B cell (primary cell): ENCODE results near the gene CDNF. TPM values are rescaled to one million over a fixed set of nuclear protein-coding genes. Genes with fewer than 3 reads are reported as not detected.

ENCODE experiments used
- ATAC-seq: fragments of 200-7000 bp; cut with Tn5 transposase; one replicate; pipeline ENCODE4 v1.10.0; 2021; ENCODE audit warnings: low read depth, mild to moderate bottlenecking, moderate number of reproducible peaks, moderate library complexity
- CTCF ChIA-PET: fragments of 350-600 bp; sonication (Branson Sonifier 250); formaldehyde crosslinking; loops from one replicate; lab custom pipeline; 2021; ENCODE audit warnings: antibody characterized with exemption, inconsistent platforms; lab: Charles Lee
- POLR2A ChIA-PET: fragments of 350-600 bp; sonication (Branson Sonifier 250); formaldehyde crosslinking; loops from one replicate; lab custom pipeline; 2021; ENCODE audit warnings: antibody characterized with exemption; lab: Charles Lee
- DNase-seq: peaks from one replicate; pipeline ENCODE4 v3.0.0; 2013
- H2AFZ ChIP-seq: 2 replicates; pipeline ENCODE4 v1.6.1; 2012; ENCODE audit warnings: mild to moderate bottlenecking, low read depth, low read length; ENCODE audit not compliant: insufficient read depth, poor library complexity, severe bottlenecking
- H3K27ac ChIP-seq, 2 donors: 1 replicate in 1 of 2; 2 replicates in 1 of 2; pipeline ENCODE4 v1.5.1; 2012 to 2013; ENCODE audit warnings: low read length in 2 of 2, mild to moderate bottlenecking in 2 of 2, moderate library complexity in 1 of 2
- H3K27me3 ChIP-seq, 4 experiments: fragments of 200-600 bp in 1 of 4; sonication (generic) in 1 of 4; replicated peaks in 1 of 4; 1 replicate in 2 of 4; 2 replicates in 2 of 4; pipeline versions ENCODE4 v1.6.1 to v1.7.0; 2013 to 2016; ENCODE audit warnings: low read length in 3 of 4, mild to moderate bottlenecking in 2 of 4, mixed read lengths in 1 of 4, moderate library complexity in 1 of 4; ENCODE audit not compliant: insufficient read depth in 4 of 4, control insufficient read depth in 3 of 4; ENCODE audit errors: control extremely low read depth in 1 of 4
- H3K36me3 ChIP-seq, 2 experiments: replicated peaks in 1 of 2; 1 replicate in 1 of 2; 2 replicates in 1 of 2; pipeline versions ENCODE4 v1.6.1 to v1.7.1; 2013; ENCODE audit warnings: low read length in 1 of 2; ENCODE audit not compliant: insufficient read depth in 2 of 2, control insufficient read depth in 1 of 2; ENCODE audit errors: control extremely low read depth in 1 of 2, extremely low read depth in 1 of 2
- H3K4me1 ChIP-seq, 2 donors: fragments of 200-600 bp in 1 of 2; sonication (generic) in 1 of 2; 1 replicate in 1 of 2; 2 replicates in 1 of 2; pipeline versions ENCODE4 v1.5.1 to v1.6.1; 2013 to 2017; ENCODE audit warnings: low read length in 2 of 2; ENCODE audit not compliant: control insufficient read depth in 2 of 2, insufficient read depth in 2 of 2
- H3K4me2 ChIP-seq: replicated peaks from 2 replicates; pipeline ENCODE3; 2012; ENCODE audit warnings: mild to moderate bottlenecking, low read depth, low read length; ENCODE audit not compliant: poor library complexity, severe bottlenecking
- H3K4me3 ChIP-seq, 5 experiments: fragments of 200-600 bp in 1 of 5; sonication (generic) in 1 of 5; 1 replicate in 3 of 5; 2 replicates in 2 of 5; pipeline versions ENCODE4 v1.5.1 to v1.7.0; 2011 to 2016; ENCODE audit warnings: low read length in 4 of 5, mild to moderate bottlenecking in 4 of 5, low read depth in 2 of 5, control low read depth in 1 of 5, moderate library complexity in 1 of 5; ENCODE audit not compliant: insufficient read depth in 1 of 5; ENCODE audit errors: control extremely low read depth in 1 of 5, extremely low read depth in 1 of 5
- H3K79me2 ChIP-seq: fragments of 200-600 bp; sonication (generic); one replicate; pipeline ENCODE4 v1.6.0; 2016; ENCODE audit warnings: low read length; ENCODE audit not compliant: control insufficient read depth, insufficient read depth
- H3K9ac ChIP-seq: fragments of 200-600 bp; sonication (generic); 2 replicates; pipeline ENCODE4 v1.6.1; 2017; ENCODE audit warnings: mild to moderate bottlenecking, low read length, moderate library complexity
- H3K9me3 ChIP-seq, 3 donors: one replicate each; pipeline versions ENCODE4 v1.6.1 to v1.7.1; 2013; ENCODE audit warnings: low read length in 2 of 3; ENCODE audit not compliant: control insufficient read depth in 2 of 3, insufficient read depth in 1 of 3; ENCODE audit errors: control extremely low read depth in 1 of 3
- H4K20me1 ChIP-seq: 2 replicates; pipeline ENCODE4 v1.6.0; 2012; ENCODE audit warnings: mild to moderate bottlenecking, low read length; ENCODE audit not compliant: insufficient read depth, control insufficient read depth, poor library complexity, severe bottlenecking
- H3K27ac Mint-ChIP-seq: one replicate; pipeline ENCODE4 v1.8.0; 2021; ENCODE audit warnings: mixed read lengths
- H3K27me3 Mint-ChIP-seq: one replicate; pipeline ENCODE4 v1.8.0; 2021; ENCODE audit warnings: mixed read lengths
- H3K4me1 Mint-ChIP-seq: one replicate; pipeline ENCODE4 v1.8.0; 2021; ENCODE audit warnings: mixed read lengths
- H3K4me3 Mint-ChIP-seq: one replicate; pipeline ENCODE4 v1.8.0; 2021; ENCODE audit warnings: mixed read lengths
- H3K9me3 Mint-ChIP-seq: one replicate; pipeline ENCODE4 v1.8.0; 2022; ENCODE audit warnings: mixed read lengths; ENCODE audit not compliant: insufficient read depth
- EZH2 ChIP-seq: IDR thresholded peaks from 2 replicates; pipeline ENCODE4 v1.6.1; 2012; ENCODE audit warnings: borderline replicate concordance, low read depth, mild to moderate bottlenecking, moderate library complexity, low read length; ENCODE audit not compliant: insufficient read depth, poor library complexity, severe bottlenecking
- WGBS: methylation state at CpG from one replicate; pipeline ENCODE4 v1.1.5; 2013; ENCODE audit warnings: missing lambda C conversion rate; ENCODE audit not compliant: insufficient coverage; 5-methylcytosine and 5-hydroxymethylcytosine counted together
- intact Hi-C: fragments of 100-400 bp; cut with micrococcal nuclease; formaldehyde crosslinking; loops from one replicate; pipeline ENCODE4 v1.10.0; 2022
- polyA plus RNA-seq: library from polyadenylated mRNA; depleted of rRNA; stranded (reverse); fragments of >200 nt; gene quantifications from 2 replicates; pipeline ENCODE4 v1.2.3, GENCODE V29; 2012
- total RNA-seq, 2 donors: library from RNA; stranded (reverse); fragments of 120-200 nt in 1 of 2; gene quantifications; 1 replicate in 1 of 2; 2 replicates in 1 of 2; pipeline versions ENCODE4 v1.2.3 to v1.2.4, GENCODE V29; 2013 to 2022
- TF ChIP-seq, protein P1 (sequence below): fragments of 200-600 bp; IDR thresholded peaks from one replicate; pipeline ENCODE4 v1.8.0; 2022; ENCODE audit warnings: antibody characterized with exemption, mild to moderate bottlenecking

Gene CDNF
- total and polyA plus RNA-seq, 2 donors (not counting 1 experiment from before 2014, with no cell fraction given): 1.4 to 1.8 TPM

GRCh38 chr10:14776546-14776945 lies 61.3 kb downstream of the CDNF start:
- no peak overlapping the region for H3K27ac ChIP-seq
- no peaks in the 10 kb centered on the region for H4K20me1 ChIP-seq
- 98% methylated on average over 5 of the region's 9 CpGs for WGBS
- H3K79me2 ChIP-seq: no peaks in the 10 kb centered on the region
- DNase-seq (no peak), ATAC-seq (no peak)
- Mint-ChIP-seq H3K27ac (no peak overlapping the region), H3K4me3 (no peak overlapping the region), H3K27me3 (peaks cover under 1% of the 10 kb centered on the region), H3K4me1 (peaks cover 3% of the 10 kb centered on the region), H3K9me3 (no peaks in the 10 kb centered on the region)
- no peaks in the 10 kb centered on the region for H3K9me3 ChIP-seq
- H3K4me1 ChIP-seq: no peaks in the 10 kb centered on the region
- no peaks in the 10 kb centered on the region for H3K36me3 ChIP-seq
- TF ChIP-seq, protein P1, sequence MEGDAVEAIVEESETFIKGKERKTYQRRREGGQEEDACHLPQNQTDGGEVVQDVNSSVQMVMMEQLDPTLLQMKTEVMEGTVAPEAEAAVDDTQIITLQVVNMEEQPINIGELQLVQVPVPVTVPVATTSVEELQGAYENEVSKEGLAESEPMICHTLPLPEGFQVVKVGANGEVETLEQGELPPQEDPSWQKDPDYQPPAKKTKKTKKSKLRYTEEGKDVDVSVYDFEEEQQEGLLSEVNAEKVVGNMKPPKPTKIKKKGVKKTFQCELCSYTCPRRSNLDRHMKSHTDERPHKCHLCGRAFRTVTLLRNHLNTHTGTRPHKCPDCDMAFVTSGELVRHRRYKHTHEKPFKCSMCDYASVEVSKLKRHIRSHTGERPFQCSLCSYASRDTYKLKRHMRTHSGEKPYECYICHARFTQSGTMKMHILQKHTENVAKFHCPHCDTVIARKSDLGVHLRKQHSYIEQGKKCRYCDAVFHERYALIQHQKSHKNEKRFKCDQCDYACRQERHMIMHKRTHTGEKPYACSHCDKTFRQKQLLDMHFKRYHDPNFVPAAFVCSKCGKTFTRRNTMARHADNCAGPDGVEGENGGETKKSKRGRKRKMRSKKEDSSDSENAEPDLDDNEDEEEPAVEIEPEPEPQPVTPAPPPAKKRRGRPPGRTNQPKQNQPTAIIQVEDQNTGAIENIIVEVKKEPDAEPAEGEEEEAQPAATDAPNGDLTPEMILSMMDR: no peak
- no peak for TF ChIP-seq EZH2
- CTCF ChIA-PET: no interaction called here
- no peak overlapping the region for H3K4me2 ChIP-seq
- H3K27me3 ChIP-seq: no peaks in the 10 kb centered on the region
- H2AFZ ChIP-seq: no peak overlapping the region
- POLR2A ChIA-PET: no interaction called here
- intact Hi-C loops: no loop called here
- no peak overlapping the region for H3K9ac ChIP-seq
- H3K4me3 ChIP-seq: no peak overlapping the region

- Histone ChIP-seq H3K27ac (no peak overlapping the region), H3K9me3 (no peaks in the 10 kb centered on the region), H3K79me2 (no peaks in the 10 kb centered on the region), H3K4me3 (no peak overlapping the region), H3K36me3 (no peaks in the 10 kb centered on the region), H3K4me1 (no peaks in the 10 kb centered on the region), H3K9ac (no peak overlapping the region), H3K27me3 (no peaks in the 10 kb centered on the region), H3K4me2 (no peak overlapping the region), H2AFZ (no peak overlapping the region), H4K20me1 (no peaks in the 10 kb centered on the region)
- ChIA-PET POLR2A (no interaction called here), CTCF (no interaction called here)
- Mint-ChIP-seq H3K27me3 (no peaks in the 10 kb centered on the region), H3K9me3 (no peaks in the 10 kb centered on the region), H3K4me1 (peaks cover 2% of the 10 kb centered on the region), H3K27ac (no peak overlapping the region), H3K4me3 (no peak overlapping the region)
- ATAC-seq (no peak), DNase-seq (no peak)
- no CpG with 5 or more reads among the region's 3 CpGs for WGBS
- intact Hi-C loops: no loop called here
- TF ChIP-seq, protein P1: no peak
- TF ChIP-seq EZH2: no peak
These were observed 62.2 kb downstream of the CDNF start for GRCh38 chr10:14775656-14776055.
